K562 (cell line): ENCODE measurements around the gene TLE3. TPM values are rescaled to one million over a fixed set of nuclear protein-coding genes. Genes with fewer than 3 reads are reported as not detected.

Source experiments
- CC2D1A ChIP-seq: fragments of 450-650 bp; IDR thresholded peaks from 2 replicates; pipeline ENCODE4 v1.6.1; 2017; ENCODE audit warnings: mild to moderate bottlenecking
- COPS2 ChIP-seq: fragments of 450-650 bp; conservative IDR thresholded peaks from 2 replicates; pipeline ENCODE4 v1.6.1; 2016; ENCODE audit warnings: mild to moderate bottlenecking, moderate library complexity
- DNMT1 ChIP-seq: fragments of 450-650 bp; IDR thresholded peaks from 2 replicates; pipeline ENCODE4 v1.6.1; 2016; ENCODE audit warnings: antibody characterized with exemption, mild to moderate bottlenecking
- ETV1 ChIP-seq: fragments of 450-650 bp; conservative IDR thresholded peaks from 2 replicates; pipeline ENCODE4 v1.6.1; 2016; ENCODE audit warnings: missing genetic modification characterization, control low read depth, low read depth, missing compliant biosample characterization
- GTF2A2 ChIP-seq: IDR thresholded peaks from 2 replicates; pipeline ENCODE4 v1.6.1; 2016; ENCODE audit warnings: mild to moderate bottlenecking, missing genetic modification characterization, missing compliant biosample characterization
- HNRNPLL ChIP-seq: fragments of 200-400 bp; formaldehyde crosslinking; IDR thresholded peaks from 2 replicates; pipeline ENCODE4 v1.6.1; 2017; ENCODE audit warnings: low read length, low read depth, mild to moderate bottlenecking; ENCODE audit not compliant: poor library complexity, severe bottlenecking
- MED1 ChIP-seq: sonication (generic); formaldehyde crosslinking; IDR thresholded peaks from 2 replicates; pipeline ENCODE4 v1.8.1; 2023; ENCODE audit warnings: missing genetic modification reagents, borderline replicate concordance
- POLR2A ChIP-seq: fragments of 450-650 bp; conservative IDR thresholded peaks from 2 replicates; pipeline ENCODE4 v1.6.1; 2016
- PRPF4 ChIP-seq: fragments of 200-400 bp; formaldehyde crosslinking; IDR thresholded peaks from one replicate; pipeline ENCODE4 v1.6.1; 2017; ENCODE audit warnings: low read length, low read depth, mild to moderate bottlenecking; ENCODE audit not compliant: insufficient read depth, poor library complexity, severe bottlenecking
- SRSF1 ChIP-seq: fragments of 200-400 bp; formaldehyde crosslinking; IDR thresholded peaks from 2 replicates; pipeline ENCODE4 v1.6.1; 2017; ENCODE audit warnings: mild to moderate bottlenecking, low read depth, low read length, moderate library complexity
- SRSF7 ChIP-seq: fragments of 200-400 bp; formaldehyde crosslinking; optimal IDR thresholded peaks from 2 replicates; pipeline ENCODE3; 2017; ENCODE audit warnings: mild to moderate bottlenecking, low read depth, low read length
- ZNF140 ChIP-seq: fragments of 250-450 bp; sonication (Bioruptor Pico); IDR thresholded peaks from 2 replicates; pipeline ENCODE4 v1.8.0; 2021; ENCODE audit warnings: moderate library complexity, mild to moderate bottlenecking, inconsistent platforms
- ZNF165 ChIP-seq: fragments of 250-450 bp; sonication (Bioruptor Pico); IDR thresholded peaks from 2 replicates; pipeline ENCODE4 v1.4.0; 2020; ENCODE audit warnings: borderline replicate concordance
- polyA plus RNA-seq, 8 experiments: library from polyadenylated mRNA; depleted of rRNA in 4 of 8; stranded (reverse) in 5 of 8; unstranded in 3 of 8; fragments of >200 nt; fragmentation: Nextera tagmentation in 2 of 8; fragmentation: Illumina TruSeq in 1 of 8; extraction: Ambion mirVana in 2 of 8; extraction: Trizol in 1 of 8; gene quantifications; 2 replicates each; pipeline versions ENCODE4 v1.2.1 to v1.2.3, GENCODE V29; 2011 to 2014; ENCODE audit warnings: inconsistent platforms in 1 of 8, missing spikeins in 1 of 8
- total RNA-seq, 7 experiments: library from RNA; depleted of rRNA in 6 of 7; stranded (reverse); fragments of >200 nt in 6 of 7; fragmentation: Illumina TruSeq in 2 of 7; extraction: Trizol in 2 of 7; gene quantifications; 2 replicates each; pipeline versions ENCODE4 v1.2.1 to v1.2.3, GENCODE V29; 2011 to 2021; ENCODE audit warnings: low replicate concordance in 1 of 7
- TF ChIP-seq, protein P1 (sequence below): fragments of 250-450 bp; sonication (Bioruptor Pico); IDR thresholded peaks from 2 replicates; pipeline ENCODE4 v1.4.0; 2020; ENCODE audit warnings: mild to moderate bottlenecking, moderate library complexity, borderline replicate concordance
- TF ChIP-seq, protein P2 (sequence below): fragments of 250-450 bp; sonication (Bioruptor Pico); IDR thresholded peaks from 2 replicates; pipeline ENCODE4 v1.4.0; 2020; ENCODE audit warnings: mild to moderate bottlenecking
- TF ChIP-seq, protein P3 (sequence below): sonication (generic); formaldehyde crosslinking; IDR thresholded peaks from 2 replicates; pipeline ENCODE4 v1.8.0; 2022; ENCODE audit warnings: missing genetic modification reagents, mild to moderate bottlenecking, borderline replicate concordance

Gene TLE3
- total and polyA plus RNA-seq, 9 of the 15 experiments (the other 6 are each of a cell fraction or from before 2014, with no cell fraction given), result 1.5 to 84.2 (median 14.1) TPM

DNA sequence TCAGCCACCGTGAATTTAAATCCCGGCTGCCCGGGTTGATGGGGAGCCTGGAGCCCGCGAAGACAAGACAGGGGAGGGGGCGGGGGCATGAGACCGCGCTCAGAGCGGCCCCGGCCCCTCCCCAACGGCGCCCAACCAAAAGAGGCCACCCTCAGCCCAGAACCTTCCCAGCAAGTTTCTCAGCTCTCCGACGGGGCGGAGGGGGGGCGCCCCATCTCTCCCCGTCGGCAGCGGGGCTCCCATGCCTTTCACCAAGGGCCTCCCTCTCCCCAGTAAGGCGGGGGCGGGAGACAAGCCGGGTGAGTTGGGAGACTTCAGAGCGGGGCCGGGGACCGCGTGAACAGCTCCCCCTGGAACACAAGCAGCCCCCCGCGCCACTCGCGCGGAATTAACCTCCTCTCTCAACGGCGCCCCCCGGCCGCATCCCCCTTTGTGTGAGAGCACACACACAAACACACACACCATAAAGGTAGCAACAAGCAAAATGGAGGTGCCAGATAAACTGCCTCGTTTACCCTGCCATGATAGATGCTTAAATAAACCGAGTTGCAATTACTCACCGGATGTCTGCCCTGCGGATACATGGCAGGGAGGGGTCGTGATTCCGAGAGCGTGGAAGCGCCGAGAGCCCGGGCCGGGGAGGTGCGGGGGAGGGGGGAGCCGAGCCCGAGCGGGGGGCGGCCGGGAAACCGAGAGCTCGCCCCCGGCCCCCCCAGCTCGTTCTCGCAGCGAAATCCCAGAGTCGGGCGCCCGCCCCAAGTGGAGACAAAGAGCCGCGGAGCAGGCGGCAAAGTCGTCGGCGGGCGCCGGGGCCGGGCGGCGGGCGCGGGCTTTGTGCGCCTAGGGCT is 1.3 kb downstream of the TLE3 start (continued):
- no peak for TF ChIP-seq ZNF165 (CRISPR knock-in tag)
- no peak for TF ChIP-seq SRSF1
- TF ChIP-seq GTF2A2, result no peak
- TF ChIP-seq MED1 (CRISPR knock-in tag), result no peak
- no peak for TF ChIP-seq PRPF4
- no peak for TF ChIP-seq HNRNPLL
- no peak for TF ChIP-seq CC2D1A
- no peak for TF ChIP-seq SRSF7
- TF ChIP-seq, protein P1, sequence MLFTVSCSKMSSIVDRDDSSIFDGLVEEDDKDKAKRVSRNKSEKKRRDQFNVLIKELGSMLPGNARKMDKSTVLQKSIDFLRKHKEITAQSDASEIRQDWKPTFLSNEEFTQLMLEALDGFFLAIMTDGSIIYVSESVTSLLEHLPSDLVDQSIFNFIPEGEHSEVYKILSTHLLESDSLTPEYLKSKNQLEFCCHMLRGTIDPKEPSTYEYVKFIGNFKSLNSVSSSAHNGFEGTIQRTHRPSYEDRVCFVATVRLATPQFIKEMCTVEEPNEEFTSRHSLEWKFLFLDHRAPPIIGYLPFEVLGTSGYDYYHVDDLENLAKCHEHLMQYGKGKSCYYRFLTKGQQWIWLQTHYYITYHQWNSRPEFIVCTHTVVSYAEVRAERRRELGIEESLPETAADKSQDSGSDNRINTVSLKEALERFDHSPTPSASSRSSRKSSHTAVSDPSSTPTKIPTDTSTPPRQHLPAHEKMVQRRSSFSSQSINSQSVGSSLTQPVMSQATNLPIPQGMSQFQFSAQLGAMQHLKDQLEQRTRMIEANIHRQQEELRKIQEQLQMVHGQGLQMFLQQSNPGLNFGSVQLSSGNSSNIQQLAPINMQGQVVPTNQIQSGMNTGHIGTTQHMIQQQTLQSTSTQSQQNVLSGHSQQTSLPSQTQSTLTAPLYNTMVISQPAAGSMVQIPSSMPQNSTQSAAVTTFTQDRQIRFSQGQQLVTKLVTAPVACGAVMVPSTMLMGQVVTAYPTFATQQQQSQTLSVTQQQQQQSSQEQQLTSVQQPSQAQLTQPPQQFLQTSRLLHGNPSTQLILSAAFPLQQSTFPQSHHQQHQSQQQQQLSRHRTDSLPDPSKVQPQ (CRISPR knock-in tag), result no peak
- TF ChIP-seq, protein P2, sequence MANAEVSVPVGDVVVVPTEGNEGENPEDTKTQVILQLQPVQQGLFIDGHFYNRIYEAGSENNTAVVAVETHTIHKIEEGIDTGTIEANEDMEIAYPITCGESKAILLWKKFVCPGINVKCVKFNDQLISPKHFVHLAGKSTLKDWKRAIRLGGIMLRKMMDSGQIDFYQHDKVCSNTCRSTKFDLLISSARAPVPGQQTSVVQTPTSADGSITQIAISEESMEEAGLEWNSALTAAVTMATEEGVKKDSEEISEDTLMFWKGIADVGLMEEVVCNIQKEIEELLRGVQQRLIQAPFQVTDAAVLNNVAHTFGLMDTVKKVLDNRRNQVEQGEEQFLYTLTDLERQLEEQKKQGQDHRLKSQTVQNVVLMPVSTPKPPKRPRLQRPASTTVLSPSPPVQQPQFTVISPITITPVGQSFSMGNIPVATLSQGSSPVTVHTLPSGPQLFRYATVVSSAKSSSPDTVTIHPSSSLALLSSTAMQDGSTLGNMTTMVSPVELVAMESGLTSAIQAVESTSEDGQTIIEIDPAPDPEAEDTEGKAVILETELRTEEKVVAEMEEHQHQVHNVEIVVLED, result no peak
- peak; percentile 34; the same call in 1 of the 2 replicates for TF ChIP-seq ETV1 (tag)
- TF ChIP-seq COPS2, result no peak
- peak; percentile 36; the same call in 1 of the 2 replicates for TF ChIP-seq POLR2A
- TF ChIP-seq, protein P3, sequence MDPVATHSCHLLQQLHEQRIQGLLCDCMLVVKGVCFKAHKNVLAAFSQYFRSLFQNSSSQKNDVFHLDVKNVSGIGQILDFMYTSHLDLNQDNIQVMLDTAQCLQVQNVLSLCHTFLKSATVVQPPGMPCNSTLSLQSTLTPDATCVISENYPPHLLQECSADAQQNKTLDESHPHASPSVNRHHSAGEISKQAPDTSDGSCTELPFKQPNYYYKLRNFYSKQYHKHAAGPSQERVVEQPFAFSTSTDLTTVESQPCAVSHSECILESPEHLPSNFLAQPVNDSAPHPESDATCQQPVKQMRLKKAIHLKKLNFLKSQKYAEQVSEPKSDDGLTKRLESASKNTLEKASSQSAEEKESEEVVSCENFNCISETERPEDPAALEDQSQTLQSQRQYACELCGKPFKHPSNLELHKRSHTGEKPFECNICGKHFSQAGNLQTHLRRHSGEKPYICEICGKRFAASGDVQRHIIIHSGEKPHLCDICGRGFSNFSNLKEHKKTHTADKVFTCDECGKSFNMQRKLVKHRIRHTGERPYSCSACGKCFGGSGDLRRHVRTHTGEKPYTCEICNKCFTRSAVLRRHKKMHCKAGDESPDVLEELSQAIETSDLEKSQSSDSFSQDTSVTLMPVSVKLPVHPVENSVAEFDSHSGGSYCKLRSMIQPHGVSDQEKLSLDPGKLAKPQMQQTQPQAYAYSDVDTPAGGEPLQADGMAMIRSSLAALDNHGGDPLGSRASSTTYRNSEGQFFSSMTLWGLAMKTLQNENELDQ (CRISPR knock-in tag), result no peak
- TF ChIP-seq DNMT1, result no peak
- TF ChIP-seq ZNF140 (CRISPR knock-in tag), result no peak
